ENCODE data around the gene PSPN.

The PSPN gene

DNA sequence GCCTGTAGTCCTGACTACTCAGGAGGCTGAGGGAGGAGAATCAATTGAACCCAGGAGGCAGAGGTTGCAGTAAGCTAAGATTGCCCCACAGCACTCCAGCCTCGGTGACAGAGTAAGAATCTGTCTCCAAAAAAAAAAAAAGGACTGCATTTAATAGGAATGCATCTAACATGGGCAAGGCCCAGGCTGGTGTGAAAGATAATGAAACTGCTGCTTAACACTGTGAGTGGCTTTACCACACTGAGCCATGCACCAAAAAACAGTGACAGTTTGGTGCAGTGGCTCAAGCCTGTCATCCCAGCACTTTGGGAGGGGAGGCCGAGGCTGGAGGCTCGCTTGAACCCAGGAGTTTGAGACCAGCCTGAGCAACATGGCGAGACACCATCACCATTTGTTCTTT is 8.6 kb upstream of the PSPN start:
- Histone ChIP-seq H3K9me3 (no peaks in the 10 kb centered on the region), H3K36me3 (peaks cover 99% of the 10 kb centered on the region), H3K27me3 (no peaks in the 10 kb centered on the region), H3K4me3 (ENCODE audit: low read depth in 1 of 2, low read length in 1 of 2) (no peak overlapping the region), H3K4me1 (ENCODE audit: control insufficient read depth in 1 of 2, insufficient read depth in 1 of 2, low read depth in 1 of 2, low read length in 1 of 2) (no peaks in the 10 kb centered on the region), H3K27ac (no peak overlapping the region)
- TF ChIP-seq, protein P1, sequence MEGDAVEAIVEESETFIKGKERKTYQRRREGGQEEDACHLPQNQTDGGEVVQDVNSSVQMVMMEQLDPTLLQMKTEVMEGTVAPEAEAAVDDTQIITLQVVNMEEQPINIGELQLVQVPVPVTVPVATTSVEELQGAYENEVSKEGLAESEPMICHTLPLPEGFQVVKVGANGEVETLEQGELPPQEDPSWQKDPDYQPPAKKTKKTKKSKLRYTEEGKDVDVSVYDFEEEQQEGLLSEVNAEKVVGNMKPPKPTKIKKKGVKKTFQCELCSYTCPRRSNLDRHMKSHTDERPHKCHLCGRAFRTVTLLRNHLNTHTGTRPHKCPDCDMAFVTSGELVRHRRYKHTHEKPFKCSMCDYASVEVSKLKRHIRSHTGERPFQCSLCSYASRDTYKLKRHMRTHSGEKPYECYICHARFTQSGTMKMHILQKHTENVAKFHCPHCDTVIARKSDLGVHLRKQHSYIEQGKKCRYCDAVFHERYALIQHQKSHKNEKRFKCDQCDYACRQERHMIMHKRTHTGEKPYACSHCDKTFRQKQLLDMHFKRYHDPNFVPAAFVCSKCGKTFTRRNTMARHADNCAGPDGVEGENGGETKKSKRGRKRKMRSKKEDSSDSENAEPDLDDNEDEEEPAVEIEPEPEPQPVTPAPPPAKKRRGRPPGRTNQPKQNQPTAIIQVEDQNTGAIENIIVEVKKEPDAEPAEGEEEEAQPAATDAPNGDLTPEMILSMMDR (IDR thresholded peaks at IDR 0.05): no peak

DNA sequence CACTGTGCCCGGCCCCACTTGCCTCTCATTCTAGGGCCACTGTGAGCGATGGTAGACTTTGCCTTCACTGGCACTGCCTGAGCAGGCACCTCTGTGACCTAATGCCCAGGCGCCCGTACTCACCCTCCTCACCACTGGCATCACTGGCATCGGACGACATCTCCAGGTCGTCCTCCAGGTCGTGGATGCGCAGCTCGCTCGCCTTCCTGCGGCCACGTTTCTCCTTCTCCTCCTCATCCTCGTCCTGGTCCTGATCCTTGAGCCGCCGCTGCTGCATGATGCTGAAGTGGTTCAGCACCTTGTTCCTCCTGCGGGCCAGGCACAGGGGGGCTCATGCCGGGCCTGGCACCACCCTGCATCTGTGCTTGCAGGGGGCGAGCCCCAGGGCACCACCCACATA is 7.5 kb upstream of the PSPN start:
- peaks cover 99% of the 10 kb centered on the region for H3K36me3 ChIP-seq
- H3K27me3 ChIP-seq: no peaks in the 10 kb centered on the region
- H3K9me3 ChIP-seq: no peaks in the 10 kb centered on the region
- H3K4me1 ChIP-seq (ENCODE audit: control insufficient read depth in 1 of 2, insufficient read depth in 1 of 2, low read depth in 1 of 2, low read length in 1 of 2): no peaks in the 10 kb centered on the region
- H3K4me3 ChIP-seq (ENCODE audit: low read depth in 1 of 2, low read length in 1 of 2): no peak overlapping the region
- no peak overlapping the region for H3K27ac ChIP-seq
- TF ChIP-seq, protein P1 (IDR thresholded peaks at IDR 0.05): no peak

DNA sequence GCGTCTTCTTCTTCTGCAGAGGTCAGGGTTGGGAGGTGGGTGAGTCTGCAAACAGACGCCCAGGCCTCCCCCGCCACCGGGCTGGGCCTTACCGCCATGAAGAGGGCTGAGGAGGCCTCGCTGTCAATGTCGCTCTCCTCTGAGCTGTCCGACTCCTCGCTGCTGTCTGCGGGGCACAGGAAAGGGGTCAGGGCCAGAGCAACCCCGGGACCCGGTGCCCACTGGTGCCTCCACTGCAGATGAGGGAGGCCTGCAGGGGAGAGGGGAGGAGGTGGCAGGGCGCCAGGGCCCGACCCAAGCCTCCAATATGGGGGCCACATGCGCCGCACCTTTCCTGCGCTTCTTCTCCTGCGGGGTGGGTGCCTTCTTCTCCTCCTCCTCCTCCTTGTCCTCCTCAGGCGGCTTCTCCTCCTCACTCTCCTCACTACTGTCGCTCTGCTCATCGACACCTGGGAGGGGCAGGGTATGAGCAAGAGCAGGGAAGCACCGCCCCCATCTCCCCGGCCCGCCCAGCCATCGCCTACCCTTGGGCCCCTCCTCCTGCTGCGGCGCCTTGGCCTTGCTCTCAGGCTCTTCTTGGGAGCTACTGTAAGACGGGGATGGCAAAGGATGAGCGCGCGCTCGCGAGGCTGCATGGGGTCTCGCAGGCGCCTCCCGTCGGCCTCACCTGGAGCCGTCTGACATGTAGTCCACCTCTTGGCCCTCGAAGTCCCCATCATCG is 5.5 kb upstream of the PSPN start:
- no peaks in the 10 kb centered on the region for H3K4me1 ChIP-seq (ENCODE audit: control insufficient read depth in 1 of 2, insufficient read depth in 1 of 2, low read depth in 1 of 2, low read length in 1 of 2)
- peaks cover 82% of the 10 kb centered on the region for H3K36me3 ChIP-seq
- H3K9me3 ChIP-seq: no peaks in the 10 kb centered on the region
- no peak overlapping the region for H3K4me3 ChIP-seq (ENCODE audit: low read depth in 1 of 2, low read length in 1 of 2)
- TF ChIP-seq, protein P1 (IDR thresholded peaks at IDR 0.05): no peak
- no peaks in the 10 kb centered on the region for H3K27me3 ChIP-seq
- no peak overlapping the region for H3K27ac ChIP-seq

DNA sequence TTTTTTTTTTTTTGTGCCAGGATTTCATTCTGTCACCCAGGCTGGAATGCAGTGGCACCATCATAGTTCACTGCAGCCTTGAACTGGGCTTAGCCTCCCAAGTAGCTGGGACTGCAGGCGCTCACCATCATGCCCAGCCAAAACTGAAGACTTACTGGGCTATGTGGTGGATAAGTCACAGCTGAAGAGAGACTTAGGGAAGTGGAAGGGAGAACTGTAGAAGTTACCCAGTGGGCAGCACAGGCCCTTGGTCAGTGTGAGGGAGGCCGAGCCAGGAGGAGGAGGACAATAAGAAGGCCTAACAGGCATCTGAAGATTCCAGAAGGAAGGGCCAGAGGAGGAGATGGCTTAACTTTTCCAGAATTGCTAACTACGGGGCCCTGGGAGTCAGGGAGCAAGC is 4.0 kb upstream of the PSPN start:
- TF ChIP-seq, protein P1 (IDR thresholded peaks at IDR 0.05): no peak
- Histone ChIP-seq H3K4me3 (ENCODE audit: low read depth in 1 of 2, low read length in 1 of 2) (no peak overlapping the region), H3K27me3 (no peaks in the 10 kb centered on the region), H3K36me3 (peaks cover 68% of the 10 kb centered on the region), H3K4me1 (ENCODE audit: control insufficient read depth in 1 of 2, insufficient read depth in 1 of 2, low read depth in 1 of 2, low read length in 1 of 2) (no peaks in the 10 kb centered on the region), H3K9me3 (no peaks in the 10 kb centered on the region), H3K27ac (no peak overlapping the region)

DNA sequence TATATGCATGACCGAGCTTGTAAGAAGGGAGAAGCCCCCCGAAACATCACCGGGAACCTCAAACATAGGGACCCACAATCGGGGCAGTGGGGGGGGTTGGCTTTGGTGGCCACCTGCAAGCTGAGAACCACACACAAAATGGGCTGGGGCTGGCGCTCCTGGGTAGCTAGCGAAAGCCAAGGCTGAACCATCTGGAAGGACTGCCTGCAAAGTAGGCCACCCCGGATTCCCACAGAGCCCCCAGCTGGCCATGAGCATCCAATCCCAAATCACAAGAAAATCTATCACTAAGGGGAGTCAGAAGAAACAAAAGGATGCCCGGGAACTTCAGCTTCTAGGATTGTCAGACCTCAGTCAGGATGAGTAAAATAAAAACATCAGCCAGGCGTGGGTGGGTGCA is 2.8 kb upstream of the PSPN start:
- Histone ChIP-seq H3K36me3 (peaks cover 56% of the 10 kb centered on the region), H3K27ac (no peak overlapping the region), H3K4me3 (ENCODE audit: low read depth in 1 of 2, low read length in 1 of 2) (no peak overlapping the region), H3K27me3 (no peaks in the 10 kb centered on the region), H3K4me1 (ENCODE audit: control insufficient read depth in 1 of 2, insufficient read depth in 1 of 2, low read depth in 1 of 2, low read length in 1 of 2) (peaks cover 4 to 5% of the 10 kb centered on the region in 2 experiments), H3K9me3 (no peaks in the 10 kb centered on the region)
- TF ChIP-seq, protein P1 (IDR thresholded peaks at IDR 0.05): no peak

All from neutrophil (primary cell).